Neural progenitor cell (in vitro differentiated cells): ENCODE data around the gene JRKL. TPM values are rescaled to one million over a fixed set of nuclear protein-coding genes. Genes with fewer than 3 reads are reported as not detected.

ENCODE experiments used
- DNase-seq: peaks from one replicate; pipeline ENCODE4 v3.0.0-alpha.2; 2016; ENCODE audit warnings: low spot score
- H2AFZ ChIP-seq: fragments of 200-600 bp; sonication (generic); replicated peaks from 2 replicates; pipeline ENCODE4 v1.6.1; 2016; ENCODE audit warnings: antibody characterized with exemption
- H3F3A ChIP-seq: fragments of 200-600 bp; sonication (generic); 2 replicates; pipeline ENCODE4 v1.6.1; 2016; ENCODE audit warnings: antibody characterized with exemption, low read depth
- H3K27ac ChIP-seq: fragments of 200-600 bp; sonication (generic); 2 replicates; pipeline ENCODE4 v1.5.1; 2016; ENCODE audit warnings: mild to moderate bottlenecking
- H3K27me3 ChIP-seq: fragments of 200-600 bp; sonication (generic); 2 replicates; pipeline ENCODE4 v1.6.1; 2016; ENCODE audit warnings: mild to moderate bottlenecking, moderate library complexity
- H3K36me3 ChIP-seq: fragments of 200-600 bp; sonication (generic); 2 replicates; pipeline ENCODE4 v1.5.1; 2016
- H3K4me1 ChIP-seq: fragments of 200-600 bp; sonication (generic); 2 replicates; pipeline ENCODE4 v1.6.1; 2016; ENCODE audit warnings: mixed run types
- H3K4me2 ChIP-seq: fragments of 200-600 bp; sonication (generic); 2 replicates; pipeline ENCODE4 v1.6.1; 2016
- H3K4me3 ChIP-seq: fragments of 200-600 bp; sonication (generic); 2 replicates; pipeline ENCODE4 v1.5.1; 2016
- H3K79me2 ChIP-seq: fragments of 200-600 bp; sonication (generic); 2 replicates; pipeline ENCODE4 v1.6.1; 2016; ENCODE audit warnings: low read depth
- H3K9ac ChIP-seq: fragments of 200-600 bp; sonication (generic); 2 replicates; pipeline ENCODE4 v1.6.1; 2016
- H3K9me3 ChIP-seq: fragments of 200-600 bp; sonication (generic); 2 replicates; pipeline ENCODE4 v1.5.1; 2016; ENCODE audit warnings: low read depth
- H4K20me1 ChIP-seq: fragments of 200-600 bp; sonication (generic); 2 replicates; pipeline ENCODE4 v1.6.1; 2016; ENCODE audit warnings: low read depth
- H3K27ac Mint-ChIP-seq: 3 replicates; pipeline ENCODE4 v1.8.0; 2021; ENCODE audit warnings: mixed read lengths
- H3K27me3 Mint-ChIP-seq: 2 replicates; pipeline ENCODE4 v1.8.0; 2022; ENCODE audit warnings: low read depth, mild to moderate bottlenecking, inconsistent platforms, moderate library complexity, mixed read lengths; ENCODE audit not compliant: insufficient read depth
- H3K36me3 Mint-ChIP-seq: 3 replicates; pipeline ENCODE4 v1.8.0; 2021; ENCODE audit warnings: mixed read lengths
- H3K4me1 Mint-ChIP-seq: 3 replicates; pipeline ENCODE4 v1.8.0; 2021; ENCODE audit warnings: mixed read lengths
- H3K4me3 Mint-ChIP-seq: 3 replicates; pipeline ENCODE4 v1.8.0; 2021; ENCODE audit warnings: mild to moderate bottlenecking, moderate library complexity, mixed read lengths
- H3K9me3 Mint-ChIP-seq: 3 replicates; pipeline ENCODE4 v1.8.0; 2020; ENCODE audit warnings: mixed read lengths
- EZH2 ChIP-seq: fragments of 200-600 bp; sonication (generic); IDR thresholded peaks from 2 replicates; pipeline ENCODE4 v1.6.1; 2017; ENCODE audit warnings: antibody characterized with exemption, mild to moderate bottlenecking, moderate library complexity
- EZH2phosphoT487 ChIP-seq: fragments of 200-600 bp; sonication (generic); IDR thresholded peaks from 2 replicates; pipeline ENCODE4 v1.6.1; 2017; ENCODE audit warnings: antibody characterized with exemption
- total RNA-seq: library from RNA; depleted of rRNA; stranded (reverse); fragments of >200 nt; gene quantifications from 2 replicates; pipeline ENCODE4 v1.2.3, GENCODE V29; 2015; ENCODE audit warnings: low replicate concordance
- TF ChIP-seq, protein P1 (sequence below): fragments of 200-600 bp; sonication (generic); IDR thresholded peaks from 2 replicates; pipeline ENCODE4 v1.5.1; 2017; ENCODE audit warnings: antibody characterized with exemption, mild to moderate bottlenecking

The JRKL gene
- total RNA-seq, 1 donor from 2014 or later, result 13.4 TPM

DNA sequence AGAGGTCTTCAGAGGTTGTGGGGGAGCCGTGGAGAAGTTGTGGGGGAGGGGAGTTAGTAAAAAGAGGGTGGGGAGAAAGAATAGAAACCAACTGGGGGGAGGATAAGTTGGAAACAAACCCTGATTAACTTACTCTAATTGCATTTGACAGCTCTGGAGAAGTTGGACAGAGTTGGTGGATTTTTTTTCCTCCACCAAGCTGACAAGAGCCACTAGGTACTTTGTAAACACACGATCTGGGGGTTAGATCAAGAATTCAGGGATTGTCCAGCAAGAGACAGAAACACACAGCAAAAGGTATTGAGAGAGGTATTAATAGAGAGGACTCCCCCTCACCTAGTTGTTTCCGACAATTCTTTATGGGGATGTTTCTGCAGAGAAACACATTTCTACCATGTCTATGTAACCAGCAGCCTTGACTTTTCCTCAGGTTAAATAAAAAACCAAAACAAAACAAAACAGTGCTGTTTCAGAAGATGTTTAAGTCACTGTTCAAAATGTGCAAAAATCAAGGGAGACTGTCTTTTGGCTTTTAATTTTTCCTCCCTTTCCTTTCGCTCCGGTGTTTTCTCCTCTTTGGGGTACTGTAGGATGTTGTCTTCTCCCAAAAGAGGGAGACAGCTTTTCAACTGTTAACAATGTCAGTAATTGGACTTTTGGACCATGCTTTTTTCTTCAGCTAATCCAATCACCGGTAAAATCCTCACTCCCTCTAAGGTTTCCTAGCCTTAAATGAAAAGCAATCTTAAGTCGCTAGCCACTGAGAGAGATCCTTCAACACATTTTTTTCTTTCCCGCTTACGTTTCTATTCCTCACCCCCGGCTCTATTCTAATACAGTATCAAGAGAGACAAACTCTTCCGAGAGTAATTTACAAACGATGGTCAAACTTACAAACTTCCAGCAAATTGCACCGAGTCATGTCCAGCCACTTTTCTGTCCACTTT is 47.5 kb upstream of the JRKL start:
- no peak for TF ChIP-seq EZH2phosphoT487
- no peak for TF ChIP-seq EZH2
- TF ChIP-seq, protein P1, sequence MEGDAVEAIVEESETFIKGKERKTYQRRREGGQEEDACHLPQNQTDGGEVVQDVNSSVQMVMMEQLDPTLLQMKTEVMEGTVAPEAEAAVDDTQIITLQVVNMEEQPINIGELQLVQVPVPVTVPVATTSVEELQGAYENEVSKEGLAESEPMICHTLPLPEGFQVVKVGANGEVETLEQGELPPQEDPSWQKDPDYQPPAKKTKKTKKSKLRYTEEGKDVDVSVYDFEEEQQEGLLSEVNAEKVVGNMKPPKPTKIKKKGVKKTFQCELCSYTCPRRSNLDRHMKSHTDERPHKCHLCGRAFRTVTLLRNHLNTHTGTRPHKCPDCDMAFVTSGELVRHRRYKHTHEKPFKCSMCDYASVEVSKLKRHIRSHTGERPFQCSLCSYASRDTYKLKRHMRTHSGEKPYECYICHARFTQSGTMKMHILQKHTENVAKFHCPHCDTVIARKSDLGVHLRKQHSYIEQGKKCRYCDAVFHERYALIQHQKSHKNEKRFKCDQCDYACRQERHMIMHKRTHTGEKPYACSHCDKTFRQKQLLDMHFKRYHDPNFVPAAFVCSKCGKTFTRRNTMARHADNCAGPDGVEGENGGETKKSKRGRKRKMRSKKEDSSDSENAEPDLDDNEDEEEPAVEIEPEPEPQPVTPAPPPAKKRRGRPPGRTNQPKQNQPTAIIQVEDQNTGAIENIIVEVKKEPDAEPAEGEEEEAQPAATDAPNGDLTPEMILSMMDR, result no peak
- Mint-ChIP-seq H3K27ac (peak overlapping the region; percentile 58), H3K36me3 (peaks cover 4% of the 10 kb centered on the region), H3K9me3 (peaks cover 3% of the 10 kb centered on the region), H3K4me3 (peak overlapping the region; percentile 90), H3K27me3 (peaks cover 5% of the 10 kb centered on the region), H3K4me1 (peaks cover 51% of the 10 kb centered on the region)
- peaks cover 14% of the 10 kb centered on the region for H3F3A ChIP-seq
- peak overlapping the region; percentile 70 for H3K4me3 ChIP-seq
- peak overlapping the region; percentile 76 for H3K4me2 ChIP-seq
- H3K27me3 ChIP-seq, result no peaks in the 10 kb centered on the region
- no peak overlapping the region for H3K9ac ChIP-seq
- H3K9me3 ChIP-seq, result no peaks in the 10 kb centered on the region
- H2AFZ ChIP-seq, result peak overlapping the region; percentile 22
- DNase-seq, result peak; percentile 72
- peak overlapping the region; percentile 23 for H3K27ac ChIP-seq
- peaks cover 12% of the 10 kb centered on the region for H3K4me1 ChIP-seq
- H3K79me2 ChIP-seq, result no peaks in the 10 kb centered on the region
- H4K20me1 ChIP-seq, result no peaks in the 10 kb centered on the region
- H3K36me3 ChIP-seq, result no peaks in the 10 kb centered on the region

DNA sequence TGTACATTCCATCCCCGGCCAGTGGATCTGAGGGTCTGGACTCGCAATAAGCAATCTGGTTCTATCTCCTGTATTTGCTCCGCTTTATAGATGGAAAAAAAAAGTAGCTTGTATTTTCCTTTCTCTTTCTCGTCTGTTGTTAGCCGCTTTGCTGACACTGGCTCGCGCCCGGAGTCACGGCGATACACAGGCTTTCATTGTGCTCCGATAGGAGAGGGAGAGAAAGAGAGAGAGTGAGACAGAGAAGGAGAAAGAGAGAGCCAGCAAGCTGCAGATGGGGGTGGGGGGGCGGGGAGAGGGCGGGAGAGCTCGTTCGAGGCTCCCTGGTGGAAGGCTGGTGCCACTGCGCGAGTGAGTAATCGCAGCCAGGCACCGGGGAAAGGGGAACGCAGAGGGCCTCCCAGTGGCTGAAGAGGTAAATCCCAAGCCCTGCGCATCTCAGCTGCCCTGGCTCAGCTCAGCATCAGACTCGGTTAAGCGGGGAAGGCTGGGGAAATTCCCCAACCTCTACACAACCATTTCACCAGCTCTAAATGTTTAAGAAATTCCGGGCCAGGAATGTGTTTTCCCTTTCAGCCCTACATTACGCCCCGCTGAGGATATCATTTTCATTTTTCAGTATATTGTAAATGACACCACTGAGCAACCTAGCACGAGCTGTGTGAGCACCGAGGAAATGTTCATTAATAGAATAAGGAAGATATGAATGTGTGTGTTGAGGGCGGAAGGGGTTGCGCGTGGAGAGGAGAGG is 46.7 kb upstream of the JRKL start, which contains the start of gene MAML2:
Gene MAML2 (minus strand): TSS at position 235 of the 751 bp plus-strand sequence. CDS start 1,300 bp downstream, outside the sequence.
- peaks cover 14% of the 10 kb centered on the region for H3F3A ChIP-seq
- no peaks in the 10 kb centered on the region for H3K9me3 ChIP-seq
- H3K27me3 Mint-ChIP-seq, result peaks cover 5% of the 10 kb centered on the region
- no peaks in the 10 kb centered on the region for H3K27me3 ChIP-seq
- H4K20me1 ChIP-seq, result no peaks in the 10 kb centered on the region
- peak within 1 kb of the TSS; percentile 76 for H3K4me2 ChIP-seq
- peak within 1 kb of the TSS; percentile 58 for H3K27ac Mint-ChIP-seq
- peaks cover 42% of the 10 kb centered on the region for H3K4me1 Mint-ChIP-seq
- peaks cover 7% of the 10 kb centered on the region for H3K9me3 Mint-ChIP-seq
- peaks cover 4% of the 10 kb centered on the region for H3K36me3 Mint-ChIP-seq
- TF ChIP-seq EZH2phosphoT487 (no peak), EZH2 (no peak)
- TF ChIP-seq, protein P1, result peak; percentile 79
- peaks cover 12% of the 10 kb centered on the region for H3K4me1 ChIP-seq
- H3K79me2 ChIP-seq, result no peaks in the 10 kb centered on the region
- peak; percentile 96 for DNase-seq
- peak within 1 kb of the TSS; percentile 70 for H3K4me3 ChIP-seq
- peak within 1 kb of the TSS; percentile 90 for H3K4me3 Mint-ChIP-seq
- no peak within 1 kb of the TSS for H3K9ac ChIP-seq
- H2AFZ ChIP-seq, result peak within 1 kb of the TSS; percentile 71
- H3K36me3 ChIP-seq, result no peaks in the 10 kb centered on the region
- peak within 1 kb of the TSS; percentile 23 for H3K27ac ChIP-seq

DNA sequence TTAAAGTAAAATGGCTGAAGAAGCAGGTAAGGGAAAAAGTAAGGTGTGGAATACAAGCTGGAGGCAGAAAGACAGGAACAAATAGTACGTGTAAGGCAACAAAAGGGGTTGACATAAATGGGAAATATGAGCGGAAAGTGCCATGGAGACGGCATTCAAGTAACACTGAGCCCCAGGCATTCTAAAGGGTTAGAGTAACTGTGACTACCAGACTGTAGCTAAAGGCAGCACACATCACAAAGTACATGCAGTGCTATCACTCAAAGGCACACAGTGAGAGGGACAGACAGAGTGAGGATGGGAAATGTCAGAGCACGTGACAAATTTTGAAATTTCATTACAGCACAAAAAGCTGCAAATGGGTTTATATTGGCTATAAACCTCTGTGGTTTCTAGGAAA is 33.0 kb upstream of the JRKL start:
- no peak overlapping the region for H3K27ac Mint-ChIP-seq
- H3K9me3 Mint-ChIP-seq, result no peaks in the 10 kb centered on the region
- no peaks in the 10 kb centered on the region for H3K27me3 Mint-ChIP-seq
- peaks cover 5% of the 10 kb centered on the region for H3K36me3 ChIP-seq
- no peak overlapping the region for H3K4me2 ChIP-seq
- H3F3A ChIP-seq, result no peaks in the 10 kb centered on the region
- H3K27ac ChIP-seq, result no peak overlapping the region
- TF ChIP-seq EZH2phosphoT487, result no peak
- TF ChIP-seq EZH2, result no peak
- TF ChIP-seq, protein P1, result no peak
- no peak overlapping the region for H3K9ac ChIP-seq
- no peak overlapping the region for H3K4me3 ChIP-seq
- H3K4me1 Mint-ChIP-seq, result no peaks in the 10 kb centered on the region
- H3K9me3 ChIP-seq, result no peaks in the 10 kb centered on the region
- DNase-seq, result no peak
- no peaks in the 10 kb centered on the region for H4K20me1 ChIP-seq
- no peaks in the 10 kb centered on the region for H3K27me3 ChIP-seq
- H3K4me1 ChIP-seq, result no peaks in the 10 kb centered on the region
- no peak overlapping the region for H2AFZ ChIP-seq
- H3K79me2 ChIP-seq, result no peaks in the 10 kb centered on the region
- H3K4me3 Mint-ChIP-seq, result no peak overlapping the region
- H3K36me3 Mint-ChIP-seq, result peaks cover 34% of the 10 kb centered on the region
